Stimulated activated naive B cell treated with anti-CD40 and anti-IgM and Interleukin-4, amounts not matched to agents 10 μg/mL and 1 μg/mL and 100 μg/mL, for 72 hours (primary cell): ENCODE measurements around the gene CCL14.
"Not testable (repeated sequence)": the region's sequence is repeated elsewhere in the genome, so short reads cannot be mapped to it uniquely, and the experiment has no call there.

Source experiments
- ATAC-seq, 2 donors: fragments of 150-1000 bp; cut with Tn5 transposase; replicated peaks; 2 replicates each; pipeline ENCODE4 v1.10.0; 2021; ENCODE audit warnings: moderate library complexity in 1 of 2
- DNase-seq: peaks from one replicate; pipeline ENCODE4 v3.0.0; 2021
- H3K27ac Mint-ChIP-seq: one replicate; pipeline ENCODE4 v1.8.0; 2022; ENCODE audit warnings: mild to moderate bottlenecking, mixed read lengths
- H3K27me3 Mint-ChIP-seq, 2 donors: one replicate each; pipeline ENCODE4 v1.8.0; 2022; ENCODE audit warnings: mixed read lengths in 2 of 2
- H3K36me3 Mint-ChIP-seq, 2 donors: one replicate each; pipeline ENCODE4 v1.8.0; 2022; ENCODE audit warnings: mixed read lengths in 2 of 2, mild to moderate bottlenecking in 1 of 2
- H3K4me1 Mint-ChIP-seq, 2 donors: one replicate each; pipeline ENCODE4 v1.8.0; 2022; ENCODE audit warnings: mixed read lengths in 2 of 2, mild to moderate bottlenecking in 1 of 2
- H3K4me3 Mint-ChIP-seq, 2 donors: one replicate each; pipeline ENCODE4 v1.8.0; 2022; ENCODE audit warnings: mild to moderate bottlenecking in 2 of 2, mixed read lengths in 2 of 2, moderate library complexity in 1 of 2
- H3K9me3 Mint-ChIP-seq, 2 donors: one replicate each; pipeline ENCODE4 v1.8.0; 2022; ENCODE audit warnings: mixed read lengths in 2 of 2, mild to moderate bottlenecking in 1 of 2

Gene CCL14

DNA sequence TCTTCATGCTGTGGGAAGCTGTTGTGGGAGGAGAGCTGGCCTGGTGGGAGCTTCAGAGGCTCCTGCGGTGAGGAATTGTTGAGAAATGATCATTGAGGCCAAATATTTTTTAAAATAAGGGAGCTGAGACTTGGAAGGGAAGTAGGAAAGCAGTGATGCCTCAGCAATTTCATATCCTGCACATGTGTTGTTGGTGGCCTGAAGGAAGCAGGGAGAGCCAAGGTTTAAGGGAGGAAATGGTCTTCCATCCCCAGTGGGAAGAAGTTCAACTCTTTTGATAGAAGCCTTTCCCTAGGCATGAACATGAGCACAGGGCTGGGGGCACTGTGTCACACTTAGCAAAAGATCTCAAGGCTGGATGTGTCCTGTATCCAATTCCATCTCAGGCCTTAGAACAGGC is at the start of gene CCL14:
TSS of gene CCL14 (minus strand) at position 87 of the 400 bp plus-strand sequence. CDS start at position 7, 80 bp downstream.
- ATAC-seq (no peak), DNase-seq (no peak)
- no peak within 1 kb of the TSS for H3K27ac Mint-ChIP-seq
- H3K9me3 Mint-ChIP-seq, result peaks cover 0 to 8% of the 10 kb centered on the region in 2 donors
- H3K36me3 Mint-ChIP-seq, result peaks cover 3 to 5% of the 10 kb centered on the region in 2 donors
- peaks cover 3 to 9% of the 10 kb centered on the region in 2 donors for H3K4me1 Mint-ChIP-seq
- no peak within 1 kb of the TSS for H3K4me3 Mint-ChIP-seq
- H3K27me3 Mint-ChIP-seq, result peaks cover 0 to 7% of the 10 kb centered on the region in 2 donors

DNA sequence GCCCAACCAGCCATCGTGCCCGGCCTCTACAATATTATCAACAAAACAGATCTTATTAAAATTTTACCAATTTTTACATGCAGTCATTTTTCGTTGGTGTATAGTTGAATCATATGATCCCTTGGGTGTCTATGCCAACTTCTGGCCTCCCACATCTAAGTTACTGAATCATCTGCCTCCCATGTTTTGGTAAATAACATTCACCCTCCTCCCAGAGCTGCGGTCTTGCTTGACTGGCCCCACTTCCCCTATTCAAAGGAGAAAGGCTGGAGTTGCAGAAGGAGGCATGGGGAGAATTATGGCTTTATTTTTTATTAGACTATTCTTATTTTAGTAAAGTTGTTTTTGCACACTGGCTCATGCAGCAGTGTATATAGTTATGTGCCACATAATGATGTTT is 49.7 kb upstream of the CCL14 start:
- Mint-ChIP-seq H3K4me3 (no peak overlapping the region), H3K36me3 (no peaks in the 10 kb centered on the region), H3K4me1 (peaks cover 7 to 18% of the 10 kb centered on the region in 2 donors), H3K27ac (no peak overlapping the region), H3K9me3 (no peaks in the 10 kb centered on the region), H3K27me3 (peaks cover 4 to 15% of the 10 kb centered on the region in 2 donors)
- ATAC-seq (no peak), DNase-seq (no peak)

DNA sequence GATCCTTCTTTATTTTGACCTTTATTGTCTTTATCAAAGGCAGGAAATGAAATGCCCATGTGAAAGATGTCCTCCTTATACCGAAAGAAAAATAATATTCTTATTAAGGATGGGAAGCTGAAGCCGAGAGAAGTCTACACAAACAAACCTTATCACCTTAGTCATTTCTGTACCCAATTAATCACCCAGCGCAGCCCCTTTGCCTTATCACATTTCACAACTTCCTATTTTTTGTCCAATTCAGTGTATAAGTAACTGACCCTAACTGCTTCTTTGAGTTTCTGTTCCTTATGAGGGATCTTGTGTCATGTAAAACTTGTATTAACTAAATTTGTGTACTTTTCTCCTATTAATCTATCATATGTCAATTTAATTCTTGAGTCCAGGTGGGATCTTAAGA is 47.6 kb upstream of the CCL14 start:
- Mint-ChIP-seq H3K4me1 (peaks cover 7 to 18% of the 10 kb centered on the region in 2 donors), H3K9me3 (no peaks in the 10 kb centered on the region), H3K36me3 (no peaks in the 10 kb centered on the region), H3K27me3 (peaks cover 16 to 26% of the 10 kb centered on the region in 2 donors), H3K4me3 (no peak overlapping the region), H3K27ac (no peak overlapping the region)
- DNase-seq, result peak; percentile 20
- peak; percentile 99 for ATAC-seq

- ATAC-seq, result no peak
- H3K36me3 Mint-ChIP-seq, result no peaks in the 10 kb centered on the region
- DNase-seq, result no peak
- no peaks in the 10 kb centered on the region for H3K9me3 Mint-ChIP-seq
- no peak overlapping the region for H3K27ac Mint-ChIP-seq
- H3K4me3 Mint-ChIP-seq, result no peak overlapping the region
- H3K27me3 Mint-ChIP-seq, result peaks cover 22 to 33% of the 10 kb centered on the region in 2 donors
- peaks cover 7 to 18% of the 10 kb centered on the region in 2 donors for H3K4me1 Mint-ChIP-seq
These were observed 44.4 kb upstream of the CCL14 start for GRCh38 chr17:36030956-36031355.

DNA sequence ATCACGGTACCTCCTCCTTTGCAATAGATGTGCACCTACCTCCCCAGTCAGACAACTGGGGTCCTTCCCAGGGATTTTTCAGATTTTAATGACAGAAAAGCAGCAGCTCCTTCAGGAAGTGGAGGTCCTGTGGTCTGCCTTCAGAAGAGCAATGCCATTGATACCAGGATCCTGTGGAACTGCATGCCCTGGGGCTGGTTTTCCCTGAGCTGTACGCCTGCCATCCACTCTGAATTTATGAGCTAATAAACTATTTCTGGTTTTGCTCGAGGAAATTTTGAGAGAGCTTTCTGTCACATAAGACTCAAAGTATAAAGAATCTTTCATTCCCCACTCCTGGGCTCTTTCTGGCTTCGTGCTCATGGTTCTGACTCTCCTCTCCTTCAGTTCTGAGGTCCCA is 41.2 kb upstream of the CCL14 start:
- no peak for ATAC-seq
- Mint-ChIP-seq H3K9me3 (no peaks in the 10 kb centered on the region), H3K27ac (no peak overlapping the region), H3K4me1 (no peaks in the 10 kb centered on the region), H3K36me3 (no peaks in the 10 kb centered on the region), H3K4me3 (no peak overlapping the region), H3K27me3 (peaks cover 22 to 31% of the 10 kb centered on the region in 2 donors)
- no peak for DNase-seq

- Mint-ChIP-seq H3K4me3 (no peak overlapping the region), H3K4me1 (no peaks in the 10 kb centered on the region), H3K36me3 (no peaks in the 10 kb centered on the region), H3K27me3 (peaks cover 10 to 22% of the 10 kb centered on the region in 2 donors), H3K9me3 (peaks cover 0 to 2% of the 10 kb centered on the region in 2 donors), H3K27ac (no peak overlapping the region)
- ATAC-seq (no peak), DNase-seq (no peak)
These were observed 37.8 kb upstream of the CCL14 start for GRCh38 chr17:36024106-36024869.

DNA sequence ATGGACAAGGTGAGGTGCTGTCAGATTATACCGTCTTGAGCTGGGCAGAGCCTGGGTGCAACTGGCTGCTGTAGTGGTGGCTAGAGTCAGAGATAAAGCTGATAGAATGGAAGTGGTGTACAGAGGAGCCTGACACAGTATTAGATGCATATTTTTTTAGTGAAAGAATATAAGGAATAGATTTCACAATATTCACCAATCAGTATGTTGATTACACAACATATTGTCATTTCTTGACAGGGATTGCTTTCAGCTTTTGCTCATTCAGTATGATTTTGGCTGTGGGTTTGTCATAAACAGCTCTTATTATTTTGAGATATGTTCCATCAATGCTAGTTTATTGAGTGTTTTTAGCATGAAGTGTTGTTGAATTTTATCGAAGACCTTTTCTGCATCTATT is 32.9 kb upstream of the CCL14 start:
- Mint-ChIP-seq H3K27ac (no peak overlapping the region), H3K4me3 (no peak overlapping the region), H3K27me3 (peaks cover 4 to 13% of the 10 kb centered on the region in 2 donors), H3K36me3 (no peaks in the 10 kb centered on the region), H3K9me3 (peaks cover 0 to 2% of the 10 kb centered on the region in 2 donors), H3K4me1 (peaks cover 11 to 19% of the 10 kb centered on the region in 2 donors)
- DNase-seq (no peak), ATAC-seq (no peak)

GRCh38 chr17:36017799-36018198 is 31.3 kb upstream of the CCL14 start, which contains the start of gene CCL23:
Gene CCL23, minus strand, starts transcription at chr17:36017972. Its CDS starts 75 bp downstream, at chr17:36017897.
- Mint-ChIP-seq H3K4me3 (no peak within 1 kb of the TSS), H3K27ac (no peak within 1 kb of the TSS), H3K4me1 (peaks cover 11 to 20% of the 10 kb centered on the region in 2 donors), H3K27me3 (peaks cover 0 to 10% of the 10 kb centered on the region in 2 donors), H3K36me3 (no peaks in the 10 kb centered on the region), H3K9me3 (peaks cover 1 to 2% of the 10 kb centered on the region in 2 donors)
- peak; percentile 45 to 48 for ATAC-seq
- no peak for DNase-seq

- Mint-ChIP-seq H3K27ac (peak overlapping the region; percentile 20), H3K4me3 (no peak overlapping the region), H3K27me3 (no peaks in the 10 kb centered on the region), H3K4me1 (peaks cover 11 to 23% of the 10 kb centered on the region in 2 donors), H3K36me3 (peaks cover 0 to 4% of the 10 kb centered on the region in 2 donors), H3K9me3 (peaks cover 6 to 7% of the 10 kb centered on the region in 2 donors)
- ATAC-seq, result no peak
- no peak for DNase-seq
These were observed 30.0 kb upstream of the CCL14 start for GRCh38 chr17:36016555-36016954.

DNA sequence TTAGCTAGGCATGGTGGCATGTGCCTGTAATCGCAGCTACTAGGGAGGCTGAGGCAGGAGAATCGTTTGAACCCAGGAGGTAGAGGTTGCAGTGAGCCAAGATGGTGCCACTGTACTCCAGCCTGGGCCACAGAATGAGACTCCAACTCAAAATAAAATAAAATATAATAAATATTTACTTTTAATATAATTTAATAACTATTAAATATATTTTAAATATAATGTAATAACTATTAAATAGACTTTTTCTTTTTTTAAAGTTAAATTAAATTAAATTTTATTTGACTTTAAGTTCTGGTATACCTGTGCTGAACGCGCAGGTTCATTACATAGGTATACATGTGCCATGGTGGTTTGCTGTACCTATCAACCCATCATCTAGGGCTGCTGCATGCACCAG is 29.4 kb upstream of the CCL14 start:
- H3K27me3 Mint-ChIP-seq, H3K36me3 Mint-ChIP-seq, H3K9me3 Mint-ChIP-seq, H3K27ac Mint-ChIP-seq, H3K4me3 Mint-ChIP-seq, DNase-seq, ATAC-seq: not testable (repeated sequence)
- H3K4me1 Mint-ChIP-seq, result peaks cover 11 to 23% of the 10 kb centered on the region in 2 donors

GRCh38 chr17:36014946-36015345 is 28.4 kb upstream of the CCL14 start:
- H3K36me3 Mint-ChIP-seq, result peaks cover 0 to 4% of the 10 kb centered on the region in 2 donors
- H3K4me1 Mint-ChIP-seq, result peaks cover 11 to 23% of the 10 kb centered on the region in 2 donors
- no peak overlapping the region for H3K27ac Mint-ChIP-seq
- peaks cover 6 to 7% of the 10 kb centered on the region in 2 donors for H3K9me3 Mint-ChIP-seq
- H3K27me3 Mint-ChIP-seq, result no peaks in the 10 kb centered on the region
- H3K4me3 Mint-ChIP-seq, result no peak overlapping the region
- no peak for DNase-seq
- ATAC-seq, result no peak

- H3K36me3 Mint-ChIP-seq, result peaks cover 2 to 4% of the 10 kb centered on the region in 2 donors
- H3K9me3 Mint-ChIP-seq, result peaks cover 12 to 16% of the 10 kb centered on the region in 2 donors
- ATAC-seq, result no peak
- peaks cover 0 to 4% of the 10 kb centered on the region in 2 donors for H3K4me1 Mint-ChIP-seq
- DNase-seq, result no peak
- no peak overlapping the region for H3K4me3 Mint-ChIP-seq
- H3K27ac Mint-ChIP-seq, result no peak overlapping the region
- H3K27me3 Mint-ChIP-seq, result no peaks in the 10 kb centered on the region
These were observed 24.7 kb upstream of the CCL14 start for GRCh38 chr17:36011201-36011600.

DNA sequence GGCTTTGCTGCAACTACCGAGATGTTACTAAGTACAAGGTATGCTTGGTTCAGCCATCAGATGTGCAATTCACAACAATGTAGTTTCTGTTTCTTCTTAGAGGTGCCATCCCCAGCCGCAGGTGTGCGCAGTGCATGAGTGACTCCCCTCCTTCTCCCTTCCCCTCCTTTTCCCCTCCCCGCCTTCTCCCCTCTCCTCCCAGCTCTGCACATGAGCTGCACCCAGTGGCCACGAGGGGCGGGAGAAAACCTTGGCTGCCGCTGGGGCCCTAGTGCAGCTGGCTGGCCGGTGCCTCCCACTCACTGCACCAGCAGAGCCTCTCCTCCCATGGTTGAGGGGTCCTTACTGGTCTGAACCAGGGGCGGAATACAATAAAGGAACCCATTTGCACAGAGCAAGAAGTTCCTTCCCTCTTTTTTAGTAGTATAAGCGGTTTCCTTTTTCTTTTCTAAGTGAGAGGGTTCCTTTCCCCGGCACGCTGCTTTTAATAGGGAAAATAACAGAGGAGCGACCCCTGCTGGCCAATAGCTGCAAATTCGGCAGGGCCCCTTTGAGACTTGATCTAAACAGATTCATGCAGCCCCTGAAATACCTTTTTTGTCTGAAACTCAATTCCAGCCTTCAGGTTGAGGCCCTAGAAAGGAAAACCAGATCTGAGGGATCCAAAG is 22.6 kb upstream of the CCL14 start:
- peaks cover 4 to 11% of the 10 kb centered on the region in 2 donors for H3K4me1 Mint-ChIP-seq
- DNase-seq (no peak), ATAC-seq (no peak)
- H3K9me3 Mint-ChIP-seq, result peaks cover 12 to 16% of the 10 kb centered on the region in 2 donors
- H3K27ac Mint-ChIP-seq, result no peak overlapping the region
- peaks cover 2 to 4% of the 10 kb centered on the region in 2 donors for H3K36me3 Mint-ChIP-seq
- H3K27me3 Mint-ChIP-seq, result no peaks in the 10 kb centered on the region
- H3K4me3 Mint-ChIP-seq, result no peak overlapping the region

DNA sequence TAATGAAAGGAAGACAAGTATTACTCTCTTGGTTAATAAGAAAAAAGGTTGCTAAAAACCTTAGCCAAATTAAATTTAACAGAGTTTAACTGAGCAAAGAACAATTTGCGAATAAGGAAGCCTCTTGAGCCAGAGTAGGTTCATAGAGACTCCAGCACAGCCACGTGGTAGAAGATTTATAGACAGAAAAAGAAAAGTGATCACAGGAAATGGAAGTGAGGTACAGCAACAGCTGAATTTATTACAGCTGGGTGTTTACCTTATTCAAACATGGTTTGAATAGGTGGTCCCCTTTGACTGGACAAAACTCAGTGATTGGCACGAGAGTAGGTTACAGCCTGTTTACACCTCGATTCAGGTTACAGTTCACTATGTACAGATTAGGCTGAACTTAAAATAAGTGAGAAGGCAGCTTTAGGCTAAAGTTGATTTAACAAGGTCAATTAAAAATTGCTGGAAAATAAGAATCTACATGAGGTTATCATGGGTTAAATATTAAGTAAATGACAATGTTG is 18.1 kb upstream of the CCL14 start:
- Mint-ChIP-seq H3K27me3 (peaks cover 0 to 4% of the 10 kb centered on the region in 2 donors), H3K4me3 (no peak overlapping the region), H3K9me3 (peaks cover 5 to 7% of the 10 kb centered on the region in 2 donors), H3K27ac (no peak overlapping the region), H3K4me1 (peaks cover 11 to 33% of the 10 kb centered on the region in 2 donors), H3K36me3 (peaks cover 0 to 2% of the 10 kb centered on the region in 2 donors)
- no peak for ATAC-seq
- no peak for DNase-seq
